Spleen (tissue), 7 donors: ENCODE results near the gene EDN3.

ENCODE experiments used
- CTCF ChIP-seq, 11 experiments: fragments of 200-600 bp in 7 of 11; fragments of 450-650 bp in 4 of 11; sonication (generic) in 4 of 11; IDR thresholded peaks in 8 of 11; conservative IDR thresholded peaks in 3 of 11; 1 replicate in 7 of 11; 2 replicates in 4 of 11; pipeline versions ENCODE4 v1.4.0 to v1.8.0; 2016 to 2021; ENCODE audit warnings: antibody characterized with exemption in 11 of 11, inconsistent platforms in 4 of 11, mild to moderate bottlenecking in 1 of 11
- POLR2A ChIP-seq, 3 donors: fragments of 450-650 bp; IDR thresholded peaks; one replicate each; pipeline ENCODE4 v1.5.1; 2017; ENCODE audit warnings: antibody characterized with exemption in 3 of 3, mild to moderate bottlenecking in 1 of 3
- POLR2AphosphoS5 ChIP-seq, 3 donors: sonication (generic); formaldehyde crosslinking; IDR thresholded peaks; one replicate each; pipeline ENCODE4 v1.5.1; 2017; ENCODE audit warnings: antibody characterized with exemption in 3 of 3
- donor health status: DM: no; HTN: no; CAD: no; lungs with moderate emphysema.
- donor health status: DM: no; HTN: no; CAD: no.
- donor health status: DM: no; HTN: no; CAD: no.

- TF ChIP-seq POLR2AphosphoS5 (IDR thresholded peaks at IDR 0.05) (no peak), POLR2A (IDR thresholded peaks at IDR 0.05) (no peak), CTCF (IDR thresholded peaks at IDR 0.05 in 8 of 11, conservative IDR thresholded peaks at IDR 0.05 in 3 of 11) (no peak)
Measured at GRCh38 chr20:59284470-59284869, 15.9 kb upstream of the EDN3 start.
